ENCODE data around the gene PPIC.

The PPIC gene

GRCh38 chr5:123028222-123028621, 8.3 kb downstream of the PPIC start:
- no peaks in the 10 kb centered on the region for H3K79me2 ChIP-seq (ENCODE audit: low read length)
- H3F3A ChIP-seq (ENCODE audit: insufficient read depth, low read length), result no peaks in the 10 kb centered on the region
- no peaks in the 10 kb centered on the region for H3K36me3 ChIP-seq (replicated peaks; ENCODE audit: insufficient read depth, low read length)
- no peak overlapping the region for H3K27ac ChIP-seq (ENCODE audit: low read length)
- H2AFZ ChIP-seq (ENCODE audit: low read length), result no peak overlapping the region
- no peaks in the 10 kb centered on the region for H3K9me2 ChIP-seq (replicated peaks; ENCODE audit: insufficient read depth, low read length)
- H3K4me3 ChIP-seq (ENCODE audit: low read length), result no peak overlapping the region
- no peaks in the 10 kb centered on the region for H3K9me3 ChIP-seq (replicated peaks; ENCODE audit: insufficient read depth, low read length)
- TF ChIP-seq EZH2phosphoT487 (IDR thresholded peaks at IDR 0.05; ENCODE audit: low read length) (no peak), CTCF (IDR thresholded peaks at IDR 0.05; ENCODE audit: low read length) (no peak), EZH2 (optimal IDR thresholded peaks at IDR 0.05; ENCODE audit: low read depth, low read length) (no peak)
- H3K4me2 ChIP-seq (ENCODE audit: low read depth, low read length), result no peak overlapping the region
- H4K20me1 ChIP-seq (ENCODE audit: insufficient read depth, low read length), result no peaks in the 10 kb centered on the region
- no peaks in the 10 kb centered on the region for H3K4me1 ChIP-seq (ENCODE audit: low read length)
- DNase-seq, result no peak
- H3K27me3 ChIP-seq (replicated peaks; ENCODE audit: insufficient read depth, low read length), result no peaks in the 10 kb centered on the region
- no peak overlapping the region for H3K9ac ChIP-seq (ENCODE audit: low read length)

- no peak overlapping the region for H3K4me2 ChIP-seq (ENCODE audit: low read depth, low read length)
- H3K4me1 ChIP-seq (ENCODE audit: low read length), result no peaks in the 10 kb centered on the region
- DNase-seq, result no peak
- no peak overlapping the region for H3K4me3 ChIP-seq (ENCODE audit: low read length)
- no peaks in the 10 kb centered on the region for H3F3A ChIP-seq (ENCODE audit: insufficient read depth, low read length)
- H3K36me3 ChIP-seq (replicated peaks; ENCODE audit: insufficient read depth, low read length), result no peaks in the 10 kb centered on the region
- no peak overlapping the region for H2AFZ ChIP-seq (ENCODE audit: low read length)
- no peaks in the 10 kb centered on the region for H4K20me1 ChIP-seq (ENCODE audit: insufficient read depth, low read length)
- H3K27ac ChIP-seq (ENCODE audit: low read length), result no peak overlapping the region
- TF ChIP-seq EZH2 (optimal IDR thresholded peaks at IDR 0.05; ENCODE audit: low read depth, low read length), result no peak
- no peak for TF ChIP-seq EZH2phosphoT487 (IDR thresholded peaks at IDR 0.05; ENCODE audit: low read length)
- no peak for TF ChIP-seq CTCF (IDR thresholded peaks at IDR 0.05; ENCODE audit: low read length)
- no peaks in the 10 kb centered on the region for H3K9me3 ChIP-seq (replicated peaks; ENCODE audit: insufficient read depth, low read length)
- H3K79me2 ChIP-seq (ENCODE audit: low read length), result no peaks in the 10 kb centered on the region
- no peak overlapping the region for H3K9ac ChIP-seq (ENCODE audit: low read length)
- no peaks in the 10 kb centered on the region for H3K9me2 ChIP-seq (replicated peaks; ENCODE audit: insufficient read depth, low read length)
- no peaks in the 10 kb centered on the region for H3K27me3 ChIP-seq (replicated peaks; ENCODE audit: insufficient read depth, low read length)
Measured at GRCh38 chr5:123014689-123015088, 21.8 kb downstream of the PPIC start.

GRCh38 chr5:123012321-123012720, 24.2 kb downstream of the PPIC start:
- Histone ChIP-seq H3K9me2 (replicated peaks; ENCODE audit: insufficient read depth, low read length) (no peaks in the 10 kb centered on the region), H3K4me2 (ENCODE audit: low read depth, low read length) (no peak overlapping the region)

More at GRCh38 chr5:123012321-123012720, 24.2 kb downstream of the PPIC start:
- no peak for DNase-seq
- Histone ChIP-seq H3K27me3 (replicated peaks; ENCODE audit: insufficient read depth, low read length) (no peaks in the 10 kb centered on the region), H4K20me1 (ENCODE audit: insufficient read depth, low read length) (no peaks in the 10 kb centered on the region), H3K4me3 (ENCODE audit: low read length) (no peak overlapping the region), H3K79me2 (ENCODE audit: low read length) (no peaks in the 10 kb centered on the region), H2AFZ (ENCODE audit: low read length) (no peak overlapping the region), H3K4me1 (ENCODE audit: low read length) (no peaks in the 10 kb centered on the region), H3K27ac (ENCODE audit: low read length) (no peak overlapping the region), H3K9me3 (replicated peaks; ENCODE audit: insufficient read depth, low read length) (no peaks in the 10 kb centered on the region), H3K36me3 (replicated peaks; ENCODE audit: insufficient read depth, low read length) (no peaks in the 10 kb centered on the region), H3K9ac (ENCODE audit: low read length) (no peak overlapping the region), H3F3A (ENCODE audit: insufficient read depth, low read length) (no peaks in the 10 kb centered on the region)
- no peak for TF ChIP-seq CTCF (IDR thresholded peaks at IDR 0.05; ENCODE audit: low read length)
- no peak for TF ChIP-seq EZH2 (optimal IDR thresholded peaks at IDR 0.05; ENCODE audit: low read depth, low read length)
- no peak for TF ChIP-seq EZH2phosphoT487 (IDR thresholded peaks at IDR 0.05; ENCODE audit: low read length)
